Uterus (tissue), 4 donors: Measurements from ENCODE around the gene PCED1A. TPM values are rescaled to one million over a fixed set of nuclear protein-coding genes. Genes with fewer than 3 reads are reported as not detected.
"Not testable (repeated sequence)": the region's sequence is repeated elsewhere in the genome, so short reads cannot be mapped to it uniquely, and the experiment has no call there.

Source experiments
- DNase-seq, 2 donors: peaks; one replicate each; pipeline ENCODE4 v3.0.0-alpha.2; 2019 to 2020
- H3K27ac ChIP-seq, 2 donors: fragments of 200-600 bp; sonication (generic); 1 replicate in 1 of 2; 2 replicates in 1 of 2; pipeline ENCODE4 v1.5.1; 2016 to 2018
- H3K27me3 ChIP-seq, 2 donors: fragments of 200-600 bp; sonication (generic); one replicate each; pipeline ENCODE4 v1.5.1; 2018 to 2019; ENCODE audit warnings: control low read depth in 1 of 2
- H3K36me3 ChIP-seq, 2 donors: fragments of 200-600 bp; sonication (generic); one replicate each; pipeline ENCODE4 v1.5.1; 2019; ENCODE audit warnings: control low read depth in 1 of 2
- H3K4me1 ChIP-seq, 2 donors: fragments of 200-600 bp; sonication (generic); one replicate each; pipeline ENCODE4 v1.5.1; 2018 to 2019; ENCODE audit warnings: control low read depth in 1 of 2
- H3K4me3 ChIP-seq, 2 donors: fragments of 200-600 bp; sonication (generic); 1 replicate in 1 of 2; 2 replicates in 1 of 2; pipeline ENCODE4 v1.5.1; 2018 to 2019; ENCODE audit warnings: mild to moderate bottlenecking in 1 of 2
- H3K9me3 ChIP-seq, 2 donors: fragments of 200-600 bp; sonication (generic); one replicate each; pipeline ENCODE4 v1.5.1; 2019; ENCODE audit warnings: control low read depth in 1 of 2
- POLR2A ChIP-seq, 2 donors: fragments of 450-650 bp; IDR thresholded peaks; one replicate each; pipeline ENCODE4 v1.6.1; 2016; ENCODE audit warnings: antibody characterized with exemption in 2 of 2, mild to moderate bottlenecking in 1 of 2, moderate library complexity in 1 of 2
- intact Hi-C: fragments of 100-400 bp; cut with DNase I; formaldehyde crosslinking; loops from one replicate; pipeline ENCODE4 v1.15.1; 2023; ENCODE audit warnings: low total_unique reads
- total RNA-seq, 4 donors: library from RNA; depleted of rRNA in 3 of 4; stranded (reverse); fragments of >200 nt in 3 of 4; gene quantifications; one replicate each; pipeline versions ENCODE4 v1.1.0 to v1.2.4, GENCODE V29; 2014 to 2023
- TF ChIP-seq, protein P1 (sequence below), 4 experiments: fragments of 200-600 bp in 2 of 4; fragments of 450-650 bp in 2 of 4; sonication (generic) in 2 of 4; IDR thresholded peaks; one replicate each; pipeline ENCODE4 v1.5.1; 2016 to 2019; ENCODE audit warnings: antibody characterized with exemption in 4 of 4, mild to moderate bottlenecking in 2 of 4, moderate library complexity in 1 of 4
- donor health status: DM: yes; HTN: yes; CAD: no.

PCED1A gene
- total RNA-seq, 4 donors from 2014 or later: 13.5 to 43.6 (median 31.3) TPM

DNA sequence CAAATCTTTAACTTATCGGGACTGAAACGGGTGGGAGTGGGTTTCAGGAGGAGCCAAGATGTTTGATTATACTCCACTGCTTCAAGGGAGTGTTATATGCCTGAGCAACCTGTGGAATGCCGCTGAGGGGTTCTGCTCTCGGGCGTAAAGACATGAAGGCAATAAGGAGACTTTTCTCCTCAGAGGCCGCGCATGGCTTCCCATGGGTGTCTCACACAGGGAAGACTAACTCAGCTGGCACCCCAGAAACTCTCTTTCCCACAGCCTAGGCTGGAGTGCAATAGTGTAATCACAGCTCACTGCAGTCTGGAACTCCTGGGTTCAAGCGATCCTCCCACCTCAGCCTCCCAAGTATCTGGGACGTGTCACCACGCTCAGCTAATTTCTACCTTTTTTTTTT, 30.8 kb downstream of the PCED1A start:
- H3K36me3 ChIP-seq: no peaks in the 10 kb centered on the region
- no peak overlapping the region for H3K4me3 ChIP-seq
- intact Hi-C loops: no loop called here
- H3K27ac ChIP-seq: no peak overlapping the region
- no peaks in the 10 kb centered on the region for H3K9me3 ChIP-seq
- no peak for TF ChIP-seq POLR2A (IDR thresholded peaks at IDR 0.05)
- TF ChIP-seq, protein P1, sequence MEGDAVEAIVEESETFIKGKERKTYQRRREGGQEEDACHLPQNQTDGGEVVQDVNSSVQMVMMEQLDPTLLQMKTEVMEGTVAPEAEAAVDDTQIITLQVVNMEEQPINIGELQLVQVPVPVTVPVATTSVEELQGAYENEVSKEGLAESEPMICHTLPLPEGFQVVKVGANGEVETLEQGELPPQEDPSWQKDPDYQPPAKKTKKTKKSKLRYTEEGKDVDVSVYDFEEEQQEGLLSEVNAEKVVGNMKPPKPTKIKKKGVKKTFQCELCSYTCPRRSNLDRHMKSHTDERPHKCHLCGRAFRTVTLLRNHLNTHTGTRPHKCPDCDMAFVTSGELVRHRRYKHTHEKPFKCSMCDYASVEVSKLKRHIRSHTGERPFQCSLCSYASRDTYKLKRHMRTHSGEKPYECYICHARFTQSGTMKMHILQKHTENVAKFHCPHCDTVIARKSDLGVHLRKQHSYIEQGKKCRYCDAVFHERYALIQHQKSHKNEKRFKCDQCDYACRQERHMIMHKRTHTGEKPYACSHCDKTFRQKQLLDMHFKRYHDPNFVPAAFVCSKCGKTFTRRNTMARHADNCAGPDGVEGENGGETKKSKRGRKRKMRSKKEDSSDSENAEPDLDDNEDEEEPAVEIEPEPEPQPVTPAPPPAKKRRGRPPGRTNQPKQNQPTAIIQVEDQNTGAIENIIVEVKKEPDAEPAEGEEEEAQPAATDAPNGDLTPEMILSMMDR (IDR thresholded peaks at IDR 0.05): no peak
- DNase-seq: no peak
- peaks cover 0 to 17% of the 10 kb centered on the region in 2 donors for H3K4me1 ChIP-seq
- no peaks in the 10 kb centered on the region for H3K27me3 ChIP-seq

GRCh38 chr20:2807929-2808328, 32.5 kb downstream of the PCED1A start:
- DNase-seq, intact Hi-C loops, H3K36me3 ChIP-seq, H3K4me3 ChIP-seq, H3K9me3 ChIP-seq, H3K27me3 ChIP-seq, H3K27ac ChIP-seq: not testable (repeated sequence)
- peaks cover 0 to 16% of the 10 kb centered on the region in 2 donors for H3K4me1 ChIP-seq

- DNase-seq: no peak
- Histone ChIP-seq H3K36me3 (no peaks in the 10 kb centered on the region), H3K4me1 (peaks cover 0 to 16% of the 10 kb centered on the region in 2 donors), H3K4me3 (no peak overlapping the region), H3K27ac (no peak overlapping the region), H3K9me3 (no peaks in the 10 kb centered on the region), H3K27me3 (no peaks in the 10 kb centered on the region)
- intact Hi-C loops: no loop called here
- TF ChIP-seq POLR2A (IDR thresholded peaks at IDR 0.05): no peak
- TF ChIP-seq, protein P1 (IDR thresholded peaks at IDR 0.05): no peak
Observed at GRCh38 chr20:2807019-2807418, 33.4 kb downstream of the PCED1A start.

DNA sequence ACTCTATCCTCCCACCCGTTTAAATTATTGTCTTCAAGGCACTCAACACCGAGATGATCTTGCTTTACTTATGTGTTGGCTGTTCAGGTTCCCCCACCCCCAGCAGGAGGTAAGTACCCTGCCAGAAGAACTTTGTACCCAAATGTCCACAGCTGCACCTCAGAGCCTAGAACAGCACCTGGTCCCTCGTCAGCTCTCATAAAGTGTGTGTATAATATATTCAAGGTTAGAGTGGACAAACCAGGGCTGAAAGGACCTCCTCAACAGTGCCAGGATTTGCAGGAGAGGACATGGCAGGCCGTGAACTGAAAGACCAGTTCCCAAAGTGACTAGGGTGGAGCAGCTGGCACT, 34.1 kb downstream of the PCED1A start:
- Histone ChIP-seq H3K27ac (no peak overlapping the region), H3K9me3 (no peaks in the 10 kb centered on the region), H3K36me3 (no peaks in the 10 kb centered on the region), H3K4me1 (peaks cover 0 to 16% of the 10 kb centered on the region in 2 donors), H3K4me3 (no peak overlapping the region), H3K27me3 (no peaks in the 10 kb centered on the region)
- no peak for DNase-seq
- intact Hi-C loops: no loop called here
- TF ChIP-seq, protein P1 (IDR thresholded peaks at IDR 0.05): no peak
- TF ChIP-seq POLR2A (IDR thresholded peaks at IDR 0.05): no peak

GRCh38 chr20:2805689-2806350, 34.6 kb downstream of the PCED1A start:
- Histone ChIP-seq H3K27me3 (no peaks in the 10 kb centered on the region), H3K4me3 (no peak overlapping the region), H3K27ac (no peak overlapping the region), H3K9me3 (no peaks in the 10 kb centered on the region), H3K36me3 (no peaks in the 10 kb centered on the region), H3K4me1 (peaks cover 0 to 16% of the 10 kb centered on the region in 2 donors)
- intact Hi-C loops: no loop called here
- DNase-seq: no peak
- TF ChIP-seq, protein P1 (IDR thresholded peaks at IDR 0.05): no peak
- TF ChIP-seq POLR2A (IDR thresholded peaks at IDR 0.05): no peak
